ENCODE data around the gene SCAMP4. TPM values are rescaled to one million over a fixed set of nuclear protein-coding genes. Genes with fewer than 3 reads are reported as not detected.
A peak's percentile ranks its signal among the peaks of the same experiment; 100 is the strongest.
"Not testable (repeated sequence)": the region's sequence is repeated elsewhere in the genome, so short reads cannot be mapped to it uniquely, and the experiment has no call there.

Gene SCAMP4
- total and polyA plus RNA-seq, 9 of the 15 experiments (the other 6 are each of a cell fraction or from before 2014, with no cell fraction given): 0.81 to 45.9 (median 12.8) TPM

GRCh38 chr19:1877280-1877660 lies 27.9 kb upstream of the SCAMP4 start:
- Histone ChIP-seq H3K36me3 (ENCODE audit: control insufficient read depth, insufficient read depth, low read length) (peaks cover 29% of the 10 kb centered on the region; the same call in 2 of the 3 replicates), H3K79me2 (ENCODE audit: control insufficient read depth, insufficient read depth, low read length) (peaks cover 57% of the 10 kb centered on the region), H3K4me1 (replicated peaks in 1 of 2; ENCODE audit: control insufficient read depth in 2 of 2, insufficient read depth in 2 of 2, low read length in 2 of 2) (peaks cover 23 to 54% of the 10 kb centered on the region in 2 experiments), H4K20me1 (replicated peaks; ENCODE audit: control insufficient read depth, insufficient read depth, low read length) (peaks cover 15% of the 10 kb centered on the region; the same call in 1 of the 2 replicates)
- H3K27ac ChIP-seq (ENCODE audit: extremely low read depth, low read depth, low read length); H3K4me2 ChIP-seq (ENCODE audit: insufficient read depth, low read length); H3K4me3 ChIP-seq; ATAC-seq; DNase-seq (ENCODE audit: extremely low read depth in 1 of 4, low spot score in 3 of 4); BruUV-seq (replicated peaks); H3K9me3 ChIP-seq (replicated peaks; ENCODE audit: control insufficient read depth, insufficient read depth, low read depth, low read length); H3K27me3 ChIP-seq (ENCODE audit: control insufficient read depth in 2 of 2, insufficient read depth in 2 of 2, low read length in 2 of 2); FAIRE-seq; CTCF ChIA-PET (ENCODE audit: low intra/inter-chr PET ratio); in situ Hi-C loops (cut with MboI); H3K9ac ChIP-seq (ENCODE audit: insufficient read depth in 1 of 2, low read depth in 2 of 2, low read length in 2 of 2); H2AFZ ChIP-seq (ENCODE audit: low read depth, low read length); H3K9me1 ChIP-seq (ENCODE audit: control insufficient read depth, insufficient read depth, low read length); intact Hi-C loops (cut with micrococcal nuclease): not testable (repeated sequence)
- WGBS (ENCODE audit: insufficient coverage, low coverage, missing lambda C conversion rate): 90% methylated on average over 6 of the region's 47 CpGs
- POLR2A ChIA-PET: interaction anchor here (1.1 kb wide), 1 partner anchor 43 kb away, joined by 3 read pairs; no protein-coding TSS in a partner anchor

- WGBS (ENCODE audit: insufficient coverage, low coverage, missing lambda C conversion rate): 88% methylated on average over 2 of the region's 8 CpGs
- FAIRE-seq; in situ Hi-C loops (cut with MboI); DNase-seq (ENCODE audit: extremely low read depth in 1 of 4, low spot score in 3 of 4); CTCF ChIA-PET (ENCODE audit: low intra/inter-chr PET ratio); intact Hi-C loops (cut with micrococcal nuclease); H3K9me1 ChIP-seq (ENCODE audit: control insufficient read depth, insufficient read depth, low read length); H3K4me2 ChIP-seq (ENCODE audit: insufficient read depth, low read length); H3K9me3 ChIP-seq (replicated peaks; ENCODE audit: control insufficient read depth, insufficient read depth, low read depth, low read length); POLR2A ChIA-PET; H3K27ac ChIP-seq (ENCODE audit: extremely low read depth, low read depth, low read length); H2AFZ ChIP-seq (ENCODE audit: low read depth, low read length); BruUV-seq (replicated peaks); H3K9ac ChIP-seq (ENCODE audit: insufficient read depth in 1 of 2, low read depth in 2 of 2, low read length in 2 of 2); H3K27me3 ChIP-seq (ENCODE audit: control insufficient read depth in 2 of 2, insufficient read depth in 2 of 2, low read length in 2 of 2); ATAC-seq; H3K4me3 ChIP-seq: not testable (repeated sequence)
- H3K4me1 ChIP-seq (replicated peaks in 1 of 2; ENCODE audit: control insufficient read depth in 2 of 2, insufficient read depth in 2 of 2, low read length in 2 of 2): peaks cover 23 to 53% of the 10 kb centered on the region in 2 experiments
- peaks cover 28% of the 10 kb centered on the region; the same call in 1 of the 2 replicates for H4K20me1 ChIP-seq (replicated peaks; ENCODE audit: control insufficient read depth, insufficient read depth, low read length)
- H3K36me3 ChIP-seq (ENCODE audit: control insufficient read depth, insufficient read depth, low read length): peaks cover 33% of the 10 kb centered on the region; the same call in 2 of the 3 replicates
- H3K79me2 ChIP-seq (ENCODE audit: control insufficient read depth, insufficient read depth, low read length): peaks cover 57% of the 10 kb centered on the region
Observed at GRCh38 chr19:1878583-1878982, 26.6 kb upstream of the SCAMP4 start.

- DNase-seq (ENCODE audit: extremely low read depth in 1 of 4, low spot score in 3 of 4); H3K4me3 ChIP-seq; intact Hi-C loops (cut with micrococcal nuclease); H3K27me3 ChIP-seq (ENCODE audit: control insufficient read depth in 2 of 2, insufficient read depth in 2 of 2, low read length in 2 of 2); in situ Hi-C loops (cut with MboI); H3K27ac ChIP-seq (ENCODE audit: extremely low read depth, low read depth, low read length); ATAC-seq; H2AFZ ChIP-seq (ENCODE audit: low read depth, low read length); FAIRE-seq; CTCF ChIA-PET (ENCODE audit: low intra/inter-chr PET ratio); H3K4me2 ChIP-seq (ENCODE audit: insufficient read depth, low read length); POLR2A ChIA-PET; H3K9me3 ChIP-seq (replicated peaks; ENCODE audit: control insufficient read depth, insufficient read depth, low read depth, low read length); BruUV-seq (replicated peaks): not testable (repeated sequence)
- Histone ChIP-seq H3K36me3 (ENCODE audit: control insufficient read depth, insufficient read depth, low read length) (peaks cover 27% of the 10 kb centered on the region; the same call in 2 of the 3 replicates), H3K9ac (ENCODE audit: insufficient read depth in 1 of 2, low read depth in 2 of 2, low read length in 2 of 2) (peak overlapping the region in 1 of 2 experiments; percentile 55; a peak in 2 of 4 replicates), H4K20me1 (replicated peaks; ENCODE audit: control insufficient read depth, insufficient read depth, low read length) (peaks cover 42% of the 10 kb centered on the region; the same call in 1 of the 2 replicates), H3K9me1 (ENCODE audit: control insufficient read depth, insufficient read depth, low read length) (peaks cover 14% of the 10 kb centered on the region), H3K79me2 (ENCODE audit: control insufficient read depth, insufficient read depth, low read length) (peaks cover 57% of the 10 kb centered on the region), H3K4me1 (replicated peaks in 1 of 2; ENCODE audit: control insufficient read depth in 2 of 2, insufficient read depth in 2 of 2, low read length in 2 of 2) (peaks cover 24 to 64% of the 10 kb centered on the region in 2 experiments)
- 96% methylated on average over 10 of the region's 17 CpGs for WGBS (ENCODE audit: insufficient coverage, low coverage, missing lambda C conversion rate)
Observed at GRCh38 chr19:1879982-1880381, 25.2 kb upstream of the SCAMP4 start.

Data from K562 (cell line).